ENCODE data around the gene ACOT8. TPM values are rescaled to one million over a fixed set of nuclear protein-coding genes. Genes with fewer than 3 reads are reported as not detected.
"Not testable (repeated sequence)": the region's sequence is repeated elsewhere in the genome, so short reads cannot be mapped to it uniquely, and the experiment has no call there.

The ACOT8 gene
- polyA plus RNA-seq, 3 donors = 18.7 to 23.7 (median 20.9) TPM

DNA sequence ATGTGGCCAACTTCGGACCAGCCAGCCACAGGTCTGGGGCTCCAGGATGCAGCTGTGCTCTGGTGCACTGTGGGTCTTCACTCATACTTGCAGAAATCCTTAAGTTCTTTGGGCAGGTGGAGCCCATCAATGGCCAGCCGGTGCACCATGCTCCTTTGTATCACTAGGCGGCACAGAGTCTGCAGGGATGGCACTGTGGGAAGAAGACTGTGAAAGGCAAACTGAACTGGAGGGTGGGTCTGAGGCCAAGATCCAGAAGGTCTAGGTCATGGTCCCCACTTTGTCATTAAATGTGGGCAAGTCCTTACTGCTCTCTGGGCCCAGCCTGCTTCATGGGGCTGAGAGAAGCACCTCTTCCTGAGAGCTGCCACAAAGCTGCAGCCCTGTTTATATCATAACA is 31.5 kb upstream of the ACOT8 start:
- no peak for DNase-seq (ENCODE audit: low read depth in 3 of 3, low spot score in 2 of 3)

GRCh38 chr20:45887346-45887715 is 30.1 kb upstream of the ACOT8 start, which contains the start of gene SPATA25:
SPATA25 (minus strand) TSS chr20:45887622; CDS start chr20:45887590, 32 bp downstream.
- no peak for DNase-seq (ENCODE audit: low read depth in 3 of 3, low spot score in 2 of 3)

DNA sequence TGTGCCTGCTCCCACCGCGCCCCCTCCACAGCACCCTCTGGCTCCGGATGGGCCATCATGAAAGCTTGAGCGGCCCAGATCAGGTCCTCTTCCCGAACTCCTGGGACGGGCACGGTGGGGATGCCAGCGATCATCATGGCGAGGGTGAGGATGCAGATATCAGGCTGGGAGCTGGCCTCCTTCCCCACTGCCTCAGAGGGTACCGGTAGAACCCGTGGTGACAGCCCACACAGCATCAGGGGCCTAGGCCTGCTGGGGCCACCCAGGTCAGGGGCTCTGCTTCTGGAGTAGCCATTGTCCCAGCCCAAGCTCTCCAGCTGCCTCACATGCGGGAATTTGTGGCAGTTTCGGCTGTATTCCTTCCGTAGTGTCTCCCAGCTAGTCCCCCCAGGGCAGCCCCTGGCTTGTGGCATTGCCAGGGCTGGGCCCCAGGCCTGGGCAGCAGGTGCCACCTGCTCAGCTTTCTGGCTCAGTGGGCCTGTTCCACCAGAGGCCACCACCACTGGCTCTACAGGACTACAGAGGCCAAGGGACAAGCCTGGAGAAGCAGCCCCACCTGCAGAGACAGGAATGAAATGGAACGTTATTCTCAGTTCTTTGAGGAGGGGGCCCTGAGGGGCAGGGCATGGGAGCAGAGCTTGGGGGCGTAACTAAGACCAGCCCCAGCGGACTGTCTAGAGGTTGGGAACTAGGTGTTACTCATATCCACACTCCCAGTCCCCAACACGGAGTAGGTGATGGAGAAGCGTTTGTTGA is 29.6 kb upstream of the ACOT8 start:
- DNase-seq (ENCODE audit: low read depth in 3 of 3, low spot score in 2 of 3) = no peak

DNA sequence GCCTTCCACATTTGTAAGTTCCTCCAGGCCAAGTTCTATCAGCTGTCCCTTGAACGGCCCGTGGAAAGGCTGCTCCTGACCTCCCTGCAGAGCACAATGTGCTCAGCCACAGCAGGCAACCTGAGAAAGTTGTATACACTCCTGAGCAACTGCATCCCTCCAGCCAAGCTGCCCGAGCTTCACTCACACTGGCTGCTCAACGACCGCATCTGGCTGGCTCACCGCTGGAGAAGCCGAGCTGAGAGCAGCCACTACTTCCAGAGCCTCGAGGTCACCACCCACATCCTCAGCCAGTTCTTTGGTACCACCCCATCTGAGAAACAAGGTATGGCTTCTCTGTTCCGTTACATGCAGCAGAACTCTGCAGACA is 25.9 kb upstream of the ACOT8 start:
- no peak for DNase-seq (ENCODE audit: low read depth in 3 of 3, low spot score in 2 of 3)

DNA sequence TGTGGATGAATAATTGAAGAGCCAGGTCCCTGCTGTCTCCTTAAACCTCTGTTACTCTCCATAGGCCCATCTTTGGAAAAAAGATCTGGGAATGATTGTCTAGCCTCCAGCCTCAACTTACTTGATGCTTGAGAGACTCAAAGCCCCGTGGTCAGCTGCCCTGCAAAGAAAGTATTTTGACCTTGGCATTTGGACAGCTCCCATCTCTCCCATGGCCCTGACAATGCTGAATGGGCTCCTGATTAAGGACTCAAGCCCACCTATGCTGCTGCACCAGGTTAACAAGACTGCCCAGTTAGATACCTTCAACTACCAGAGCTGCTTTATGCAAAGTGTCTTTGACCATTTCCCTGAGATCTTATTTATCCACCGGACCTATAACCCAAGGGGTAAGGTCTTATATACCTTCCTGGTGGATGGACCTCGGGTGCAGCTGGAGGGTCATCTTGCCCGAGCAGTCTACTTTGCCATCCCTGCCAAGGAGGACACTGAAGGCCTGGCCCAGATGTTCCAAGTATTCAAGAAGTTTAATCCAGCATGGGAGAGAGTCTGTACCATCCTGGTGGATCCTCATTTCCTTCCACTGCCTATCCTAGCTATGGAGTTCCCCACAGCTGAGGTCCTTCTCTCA is 25.4 kb upstream of the ACOT8 start:
- DNase-seq (ENCODE audit: low read depth in 3 of 3, low spot score in 2 of 3) = no peak

GRCh38 chr20:45880988-45881788 is 24.0 kb upstream of the ACOT8 start, which contains the start of gene ZSWIM1:
ZSWIM1 (plus strand) TSS chr20:45881227; CDS start chr20:45882593, 1,366 bp downstream.
- peak; percentile 98 to 99 (median 99) for DNase-seq (ENCODE audit: low read depth in 3 of 3, low spot score in 2 of 3)

DNA sequence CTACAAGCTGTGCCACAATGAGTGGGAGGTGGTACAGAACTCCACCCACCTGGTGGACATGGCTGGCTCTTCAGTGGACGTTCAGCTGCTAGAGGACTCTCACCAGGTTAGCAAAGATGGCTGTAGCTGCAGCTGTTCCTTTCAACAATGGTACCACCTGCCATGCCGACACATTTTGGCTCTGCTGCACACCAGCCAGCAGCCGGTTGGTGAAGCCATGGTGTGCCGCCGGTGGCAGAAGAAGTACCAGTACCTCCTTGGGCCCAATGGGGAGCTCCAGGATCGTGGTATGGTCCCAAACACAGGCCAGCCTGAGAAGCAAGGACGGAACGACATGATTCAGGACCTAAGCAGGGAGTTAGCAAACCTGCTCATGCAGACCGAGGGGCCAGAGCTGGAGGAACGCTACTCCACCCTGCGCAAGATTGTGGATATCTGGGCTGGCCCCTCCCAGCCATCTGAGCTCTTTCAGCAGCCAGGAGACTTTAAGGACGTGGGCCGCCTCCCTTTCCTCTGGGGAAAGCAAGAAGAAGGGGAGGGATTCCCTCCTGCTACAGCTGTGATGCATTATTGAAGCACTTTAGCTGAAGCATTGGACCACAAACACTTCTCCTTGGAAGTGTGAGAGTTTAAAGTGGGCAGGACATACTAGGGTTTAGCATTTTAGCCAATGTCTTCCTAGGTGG is 21.0 kb upstream of the ACOT8 start:
- no peak for DNase-seq (ENCODE audit: low read depth in 3 of 3, low spot score in 2 of 3)

GRCh38 chr20:45874576-45874975 is 17.4 kb upstream of the ACOT8 start:
- DNase-seq (ENCODE audit: low read depth in 3 of 3, low spot score in 2 of 3) = no peak

- DNase-seq (ENCODE audit: low read depth in 3 of 3, low spot score in 2 of 3) = not testable (repeated sequence)
Observed at GRCh38 chr20:45874104-45874481, 16.9 kb upstream of the ACOT8 start.

DNA sequence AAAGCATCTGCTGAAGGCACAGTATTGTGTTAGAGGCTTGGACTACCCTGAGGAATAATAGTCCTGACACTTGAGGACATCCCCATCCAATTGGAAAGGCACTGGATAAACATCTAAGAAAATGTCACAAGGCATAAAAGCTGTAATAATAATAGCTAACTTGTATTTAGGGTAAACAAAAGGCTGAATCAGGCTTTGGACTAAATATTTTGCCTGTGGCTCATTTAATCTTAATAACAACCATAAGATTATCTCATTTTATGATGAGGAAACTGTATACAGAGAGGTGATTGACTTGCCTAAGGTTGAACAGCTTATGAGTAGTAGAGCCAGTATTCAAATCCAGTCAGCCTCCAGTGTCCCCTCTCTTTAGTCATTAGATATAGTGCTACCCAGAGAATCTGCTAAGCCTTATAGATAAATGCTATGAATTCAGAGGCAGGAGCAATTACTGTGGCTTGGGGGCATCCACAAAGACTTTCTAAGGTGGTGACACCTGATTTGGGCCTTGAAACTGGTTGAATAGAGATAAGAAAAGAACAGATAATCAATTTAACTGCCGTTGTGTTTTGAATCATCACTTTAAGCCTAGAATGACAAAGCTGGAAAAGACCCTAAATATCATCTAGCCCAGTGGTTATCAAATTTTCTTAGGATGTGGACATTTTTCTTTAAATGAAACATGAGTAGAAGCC is 16.4 kb upstream of the ACOT8 start:
- DNase-seq (ENCODE audit: low read depth in 3 of 3, low spot score in 2 of 3) = no peak

DNA sequence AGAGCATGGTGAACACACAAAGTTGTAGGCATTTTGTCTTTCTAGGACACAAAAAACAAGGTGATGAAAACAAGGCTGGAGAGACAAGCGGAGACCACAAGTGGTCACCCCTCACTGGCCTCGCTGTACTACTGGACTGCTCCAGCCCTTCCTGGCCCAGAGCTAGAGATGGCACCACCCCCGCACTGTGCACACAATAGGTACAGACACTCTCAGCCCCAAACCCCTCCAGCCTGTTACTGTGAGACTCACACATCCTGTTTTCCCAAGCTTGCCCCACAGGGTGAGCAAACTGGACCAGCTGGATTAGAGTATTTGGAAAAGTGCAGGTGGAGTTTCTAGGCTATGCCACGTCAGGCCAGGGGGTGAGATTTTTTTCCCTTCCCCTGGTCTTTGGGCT is 15.4 kb upstream of the ACOT8 start:
- DNase-seq (ENCODE audit: low read depth in 3 of 3, low spot score in 2 of 3) = no peak

- no peak for DNase-seq (ENCODE audit: low read depth in 3 of 3, low spot score in 2 of 3)
Observed at GRCh38 chr20:45867819-45868176, 10.6 kb upstream of the ACOT8 start.

- DNase-seq (ENCODE audit: low read depth in 3 of 3, low spot score in 2 of 3) = no peak
Observed at GRCh38 chr20:45867136-45867818, 10.1 kb upstream of the ACOT8 start.

GRCh38 chr20:45866454-45866853 is 9.3 kb upstream of the ACOT8 start:
- no peak for DNase-seq (ENCODE audit: low read depth in 3 of 3, low spot score in 2 of 3)

- no peak for DNase-seq (ENCODE audit: low read depth in 3 of 3, low spot score in 2 of 3)
Observed at GRCh38 chr20:45863543-45864470, 6.6 kb upstream of the ACOT8 start.

DNA sequence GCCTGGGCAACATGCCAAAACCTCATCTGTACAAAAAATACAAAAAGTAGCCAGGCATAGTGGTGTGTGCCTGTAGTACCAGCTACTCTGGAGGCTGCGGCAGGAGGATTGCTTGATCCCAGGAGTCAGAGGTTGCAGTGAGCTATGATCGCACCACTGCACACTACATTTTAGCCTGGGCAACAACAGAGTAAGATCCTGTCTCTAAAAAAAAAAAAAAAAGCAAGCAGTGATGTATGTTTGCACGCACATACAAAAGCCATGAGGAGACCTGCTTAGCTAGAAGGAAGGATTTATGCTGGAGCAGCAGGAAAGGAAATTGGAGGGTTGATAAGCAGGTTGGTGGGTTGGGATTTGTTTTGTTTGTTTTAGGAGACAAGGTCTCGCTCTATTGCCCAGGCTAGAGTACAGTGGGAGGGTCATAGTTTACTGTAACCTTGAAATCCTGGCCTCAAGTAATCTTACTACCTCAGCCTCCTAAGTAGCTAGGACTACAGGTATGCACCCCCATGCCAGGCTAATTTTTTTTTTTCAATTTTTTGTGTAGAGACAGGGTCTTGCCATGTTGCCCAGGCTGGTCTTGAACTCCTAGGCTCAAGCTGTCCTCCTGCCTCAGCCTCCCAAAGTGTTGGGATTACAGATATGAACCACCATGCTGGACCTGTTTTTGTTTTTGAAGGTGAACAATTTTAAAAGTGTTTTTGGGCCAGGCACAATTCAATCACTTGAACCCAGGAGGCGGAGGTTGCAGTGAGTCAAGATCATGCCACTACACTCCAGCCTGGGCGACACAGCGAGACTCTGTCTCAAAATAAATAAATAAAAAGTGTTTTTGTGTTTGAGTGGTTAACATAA is 4.3 kb upstream of the ACOT8 start:
- DNase-seq (ENCODE audit: low read depth in 3 of 3, low spot score in 2 of 3) = no peak

GRCh38 chr20:45860560-45861220 is 3.5 kb upstream of the ACOT8 start:
- no peak for DNase-seq (ENCODE audit: low read depth in 3 of 3, low spot score in 2 of 3)
